ENCODE results near the gene MYO5C.

MYO5C gene

GRCh38 chr15:52337198-52337853 is 41.7 kb upstream of the MYO5C start:
- DNase-seq (ENCODE audit: low read depth), result peak; percentile 70
- no peak for TF ChIP-seq CTCF (conservative IDR thresholded peaks at IDR 0.05; ENCODE audit: control insufficient read depth, insufficient read depth, low read depth, low read length)
- H3K4me3 ChIP-seq (ENCODE audit: control insufficient read depth, low read depth, low read length), result no peak overlapping the region

DNA sequence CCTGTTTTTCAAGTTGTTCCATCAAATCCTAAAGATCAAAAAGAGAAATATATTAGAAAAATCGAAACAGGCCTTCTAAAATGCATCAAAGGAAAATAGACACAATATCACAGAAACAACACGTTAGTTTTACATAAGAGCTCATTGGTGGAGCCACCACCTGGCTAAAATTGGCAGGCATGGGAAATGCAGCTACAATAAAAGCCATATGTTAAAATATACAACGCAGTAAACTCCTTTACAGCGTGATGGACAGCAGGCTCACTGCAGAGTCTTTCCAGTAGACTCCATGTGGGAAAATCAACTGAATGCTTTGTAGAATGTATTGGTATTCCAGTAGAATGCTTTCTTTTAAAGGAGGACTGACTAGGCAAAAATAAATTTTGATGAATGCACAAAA is 40.9 kb upstream of the MYO5C start:
- DNase-seq (ENCODE audit: low read depth), result no peak
- no peak for TF ChIP-seq CTCF (conservative IDR thresholded peaks at IDR 0.05; ENCODE audit: control insufficient read depth, insufficient read depth, low read depth, low read length)

GRCh38 chr15:52334491-52335160 is 39.0 kb upstream of the MYO5C start:
- TF ChIP-seq CTCF (conservative IDR thresholded peaks at IDR 0.05; ENCODE audit: control insufficient read depth, insufficient read depth, low read depth, low read length), result no peak
- H3K4me3 ChIP-seq (ENCODE audit: control insufficient read depth, low read depth, low read length), result no peak overlapping the region
- DNase-seq (ENCODE audit: low read depth), result no peak

More for the DNA sequence above, 40.9 kb upstream of the MYO5C start:
- no peak overlapping the region for H3K4me3 ChIP-seq (ENCODE audit: control insufficient read depth, low read depth, low read length)

- no peak overlapping the region for H3K4me3 ChIP-seq (ENCODE audit: control insufficient read depth, low read depth, low read length)
- peak; percentile 48 for TF ChIP-seq CTCF (conservative IDR thresholded peaks at IDR 0.05; ENCODE audit: control insufficient read depth, insufficient read depth, low read depth, low read length)
- peak; percentile 68 for DNase-seq (ENCODE audit: low read depth)
Observed at GRCh38 chr15:52331490-52332240, 36.1 kb upstream of the MYO5C start.

GRCh38 chr15:52329987-52330386 is 34.4 kb upstream of the MYO5C start:
- no peak overlapping the region for H3K4me3 ChIP-seq (ENCODE audit: control insufficient read depth, low read depth, low read length)
- TF ChIP-seq CTCF (conservative IDR thresholded peaks at IDR 0.05; ENCODE audit: control insufficient read depth, insufficient read depth, low read depth, low read length), result no peak
- DNase-seq (ENCODE audit: low read depth), result no peak

- DNase-seq (ENCODE audit: low read depth), result no peak
- no peak for TF ChIP-seq CTCF (conservative IDR thresholded peaks at IDR 0.05; ENCODE audit: control insufficient read depth, insufficient read depth, low read depth, low read length)
- H3K4me3 ChIP-seq (ENCODE audit: control insufficient read depth, low read depth, low read length), result no peak overlapping the region
Observed at GRCh38 chr15:52329150-52329549, 33.5 kb upstream of the MYO5C start.
